ENCODE measurements around the gene ANOS1. TPM values are rescaled to one million over a fixed set of nuclear protein-coding genes. Genes with fewer than 3 reads are reported as not detected.

ANOS1 gene
- total RNA-seq, 1 experiment from 2014 or later, result 0.91 TPM

DNA sequence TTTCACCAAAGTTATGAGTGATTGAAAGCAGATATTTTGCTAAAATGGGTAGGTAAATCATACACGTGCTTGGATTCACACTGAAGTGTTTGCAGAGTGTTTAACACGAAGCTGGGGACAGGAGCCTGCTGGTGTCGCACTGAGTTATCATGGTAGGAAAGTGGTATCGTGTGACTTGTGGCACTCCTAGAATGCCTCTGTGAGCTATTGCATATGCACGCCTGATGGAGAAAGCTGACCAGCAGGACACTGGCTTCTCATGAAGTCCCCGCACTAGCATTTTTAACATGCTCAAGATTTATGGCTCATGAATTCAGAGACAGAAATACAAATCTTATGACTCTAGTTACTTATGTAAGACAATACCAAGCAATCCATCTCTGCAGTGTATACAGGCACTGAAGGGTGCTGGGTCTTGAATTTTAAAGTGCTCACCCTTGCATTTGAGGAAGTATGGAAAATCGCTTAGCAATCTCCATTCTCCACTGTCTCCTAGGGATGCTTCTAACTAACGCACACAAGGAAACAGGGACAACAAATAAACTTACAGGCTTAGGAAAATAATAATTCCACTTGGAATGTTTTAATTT, 247.5 kb downstream of the ANOS1 start:
- Mint-ChIP-seq H3K27ac (ENCODE audit: unreplicated experiment) (no peak overlapping the region), H3K4me3 (ENCODE audit: unreplicated experiment) (no peak overlapping the region)
- no TSS peak for BruUV-seq (replicated peaks)

More for the DNA sequence above, 247.5 kb downstream of the ANOS1 start:
- ChIA-PET POLR2A (no interaction called here), CTCF (no interaction called here)
- no peaks in the 10 kb centered on the region for H3K4me1 Mint-ChIP-seq (ENCODE audit: low read depth, unreplicated experiment)
- Histone ChIP-seq H3K36me3 (ENCODE audit: control insufficient read depth, insufficient read depth, low read length) (no peaks in the 10 kb centered on the region), H3K27me3 (replicated peaks; ENCODE audit: control insufficient read depth, insufficient read depth, low read length) (no peaks in the 10 kb centered on the region), H3K9me3 (no peaks in the 10 kb centered on the region), H3K4me1 (no peaks in the 10 kb centered on the region), H3K4me3 (ENCODE audit: low read depth, low read length) (no peak overlapping the region)
- no peak for TF ChIP-seq CTCF (IDR thresholded peaks at IDR 0.05; ENCODE audit: insufficient read depth in 1 of 2, low read depth in 1 of 2, low read length in 1 of 2, severe bottlenecking in 1 of 2, unreplicated experiment in 1 of 2)
- H3K27me3 Mint-ChIP-seq (ENCODE audit: insufficient read depth, unreplicated experiment), result peaks cover 10% of the 10 kb centered on the region
- no peaks in the 10 kb centered on the region for H3K36me3 Mint-ChIP-seq (ENCODE audit: insufficient read depth, unreplicated experiment)
- intact Hi-C loops (cut with micrococcal nuclease; ENCODE audit: unreplicated experiment), result no loop called here
- DNase-seq, result no peak
- H3K9me3 Mint-ChIP-seq (ENCODE audit: unreplicated experiment), result no peaks in the 10 kb centered on the region

Other genes starting within 250 kb of the ANOS1 start
- not detected in 2 replicates for gene FAM9A, start 69.2 kb upstream of the ANOS1 start, total RNA-seq (2022)